Cortex of kidney (tissue), 1 donor: ENCODE results near the gene TNK2.
"Not testable (repeated sequence)": the region's sequence is repeated elsewhere in the genome, so short reads cannot be mapped to it uniquely, and the experiment has no call there.

Experiments
- DNase-seq: peaks from one replicate; lab custom pipeline; 2025; lab: John Stamatoyannopoulos, UW

Gene TNK2

DNA sequence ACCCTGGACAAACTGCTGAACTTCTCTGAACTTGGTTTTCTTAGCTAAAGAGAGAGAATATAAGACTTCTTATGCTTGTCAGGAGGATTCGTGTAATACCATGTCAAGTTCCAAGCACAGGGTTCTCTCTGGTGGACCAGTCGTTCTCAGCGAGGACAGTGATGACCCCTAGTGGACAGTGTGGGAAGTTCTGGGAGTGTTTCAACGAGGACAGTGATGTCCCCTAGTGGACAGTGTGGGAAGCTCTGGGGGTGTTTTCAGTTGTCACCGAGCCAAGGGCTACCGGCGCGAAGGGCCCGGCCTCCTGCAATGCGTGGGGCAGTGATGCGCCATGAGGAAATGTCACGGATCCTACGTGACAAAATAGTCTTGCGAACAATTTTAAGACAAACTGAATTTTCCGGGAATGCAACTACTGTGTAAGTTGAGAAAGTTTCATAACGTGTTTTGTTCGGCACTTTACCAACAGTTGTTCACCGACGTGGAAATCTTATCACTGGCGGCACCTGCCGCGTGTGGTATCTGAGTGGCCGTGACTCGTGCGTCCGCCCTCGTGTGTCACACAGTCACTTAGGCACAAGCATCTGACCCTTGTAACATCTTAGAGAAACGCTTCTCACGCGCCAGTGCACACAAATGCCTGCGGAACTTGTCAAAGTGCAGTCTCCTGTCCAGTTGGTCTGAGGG, 57.4 kb downstream of the TNK2 start:
- no peak for DNase-seq

DNA sequence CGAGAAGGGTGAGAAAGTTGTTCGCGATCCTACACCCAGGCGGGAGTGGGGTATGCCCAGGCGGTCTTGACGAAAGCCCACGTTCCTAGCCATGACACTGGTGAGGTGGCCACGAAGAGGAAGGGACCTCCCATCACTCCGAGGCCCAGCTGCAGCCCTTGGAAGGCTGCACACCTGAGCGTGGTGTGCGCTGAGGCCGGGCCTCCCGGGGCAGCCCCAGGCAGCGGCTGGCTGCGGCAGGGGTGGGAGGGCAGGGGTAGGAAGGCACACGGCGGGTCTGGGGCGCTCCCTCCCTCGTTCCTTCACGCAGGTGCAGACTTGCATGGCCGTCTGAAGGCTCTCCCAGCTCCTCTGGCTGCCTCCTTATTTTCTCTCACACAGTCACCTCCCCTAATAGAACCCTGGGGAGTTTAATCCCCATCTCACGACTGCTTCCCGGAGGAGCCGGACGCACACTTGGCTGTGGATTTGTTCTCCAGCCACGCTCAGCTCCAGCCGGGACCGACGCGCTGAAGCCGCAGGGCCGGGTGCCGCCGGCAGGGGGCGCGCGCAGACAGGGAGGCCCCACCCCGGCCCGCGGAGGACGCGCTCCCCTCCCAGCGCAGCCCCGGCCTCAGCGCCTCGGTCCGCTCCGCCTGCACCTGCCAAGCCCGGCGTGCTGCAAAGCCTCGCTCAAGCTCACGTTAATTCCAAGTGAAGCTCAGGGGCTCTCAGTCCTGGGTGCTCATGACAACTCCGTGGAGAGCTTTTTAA, 58.9 kb downstream of the TNK2 start:
- no peak for DNase-seq

DNA sequence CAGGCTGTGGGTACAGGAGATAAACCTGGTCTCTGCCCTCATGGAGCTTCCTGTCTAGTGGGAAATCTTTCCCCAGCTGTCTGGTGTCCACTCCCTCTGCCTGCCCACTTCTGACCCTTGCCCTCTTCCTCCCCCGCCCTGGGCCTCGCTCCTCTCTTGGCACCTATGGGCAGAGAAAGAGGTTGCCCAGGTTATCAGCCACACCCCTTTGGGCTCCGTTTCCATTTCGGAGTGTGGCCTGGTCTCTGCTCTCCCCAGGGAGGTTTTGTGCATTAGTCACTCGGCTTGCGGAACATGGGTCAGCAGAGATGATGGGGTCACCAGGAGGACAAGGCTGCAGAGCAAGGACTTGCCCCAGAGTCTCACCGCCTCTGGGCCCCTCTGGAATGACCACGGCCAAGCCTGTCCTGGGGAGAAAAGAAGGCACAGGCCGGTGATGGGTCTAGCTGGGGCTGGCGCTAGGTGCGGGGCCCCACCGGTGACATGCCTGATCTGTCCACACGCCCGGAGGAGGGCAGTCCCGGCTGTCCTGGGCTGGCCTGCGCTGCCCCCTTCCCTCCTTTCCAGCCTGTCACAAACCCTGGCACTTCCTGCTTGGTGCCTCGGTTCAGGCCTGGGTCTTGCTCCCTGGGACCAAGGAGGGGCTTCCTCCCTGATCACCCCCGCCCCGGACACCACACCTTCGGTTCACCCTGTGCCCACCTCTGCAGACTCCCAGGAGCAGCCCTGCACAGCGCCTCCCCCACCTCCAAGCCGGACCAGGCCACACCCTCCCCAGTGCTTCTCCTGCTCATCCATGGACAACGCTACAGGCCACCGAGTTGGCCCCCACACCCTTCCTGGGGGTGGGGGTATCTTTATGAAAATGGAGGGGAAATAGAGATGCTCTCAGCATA, 61.0 kb downstream of the TNK2 start:
- no peak for DNase-seq

DNA sequence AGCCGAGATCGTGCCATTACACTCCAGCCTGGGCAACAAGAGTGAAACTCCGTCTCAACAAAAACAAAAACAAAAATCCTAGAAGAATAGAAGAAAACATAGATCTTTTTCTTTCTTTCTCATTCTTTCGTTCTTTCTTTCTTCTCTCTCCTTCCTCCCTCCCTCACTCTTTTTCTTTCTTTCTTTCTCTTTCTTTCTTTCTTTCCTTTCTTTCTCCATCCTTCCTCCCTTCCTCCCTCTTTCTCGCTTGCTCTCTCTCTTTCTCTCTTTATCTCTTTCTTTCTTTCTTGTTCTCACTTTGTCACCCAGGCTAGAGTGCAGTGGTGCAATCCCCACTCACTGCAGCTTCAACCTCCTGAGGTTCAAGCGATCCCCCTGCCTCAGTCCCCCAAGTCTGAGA, 62.9 kb downstream of the TNK2 start:
- no peak for DNase-seq

DNA sequence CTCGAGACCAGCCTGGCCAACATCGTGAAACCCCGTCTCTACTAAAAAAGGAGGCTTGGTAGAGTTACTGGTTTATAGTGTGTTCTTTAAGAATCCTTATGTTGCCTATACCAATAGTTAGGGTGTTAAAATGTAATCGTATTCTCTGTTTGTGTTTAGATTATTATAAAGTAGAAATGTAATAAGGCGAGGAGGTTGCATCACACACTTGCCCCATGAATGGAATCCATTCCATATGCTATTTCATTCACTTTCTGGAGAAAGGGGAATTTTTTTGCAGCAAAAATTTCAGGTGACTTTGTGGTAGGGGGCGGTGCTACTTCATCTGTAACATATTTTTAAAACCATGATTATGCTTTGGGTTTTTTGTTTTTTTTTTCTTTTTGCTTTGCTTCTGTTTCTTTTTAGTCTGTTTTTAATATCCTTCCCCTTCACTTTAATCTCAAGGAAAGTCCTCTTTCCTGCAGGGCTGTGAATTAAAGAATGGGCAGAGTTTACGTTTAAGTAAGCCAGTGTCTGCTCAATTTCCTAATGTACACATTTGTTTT, 63.6 kb downstream of the TNK2 start:
- DNase-seq: no peak

DNA sequence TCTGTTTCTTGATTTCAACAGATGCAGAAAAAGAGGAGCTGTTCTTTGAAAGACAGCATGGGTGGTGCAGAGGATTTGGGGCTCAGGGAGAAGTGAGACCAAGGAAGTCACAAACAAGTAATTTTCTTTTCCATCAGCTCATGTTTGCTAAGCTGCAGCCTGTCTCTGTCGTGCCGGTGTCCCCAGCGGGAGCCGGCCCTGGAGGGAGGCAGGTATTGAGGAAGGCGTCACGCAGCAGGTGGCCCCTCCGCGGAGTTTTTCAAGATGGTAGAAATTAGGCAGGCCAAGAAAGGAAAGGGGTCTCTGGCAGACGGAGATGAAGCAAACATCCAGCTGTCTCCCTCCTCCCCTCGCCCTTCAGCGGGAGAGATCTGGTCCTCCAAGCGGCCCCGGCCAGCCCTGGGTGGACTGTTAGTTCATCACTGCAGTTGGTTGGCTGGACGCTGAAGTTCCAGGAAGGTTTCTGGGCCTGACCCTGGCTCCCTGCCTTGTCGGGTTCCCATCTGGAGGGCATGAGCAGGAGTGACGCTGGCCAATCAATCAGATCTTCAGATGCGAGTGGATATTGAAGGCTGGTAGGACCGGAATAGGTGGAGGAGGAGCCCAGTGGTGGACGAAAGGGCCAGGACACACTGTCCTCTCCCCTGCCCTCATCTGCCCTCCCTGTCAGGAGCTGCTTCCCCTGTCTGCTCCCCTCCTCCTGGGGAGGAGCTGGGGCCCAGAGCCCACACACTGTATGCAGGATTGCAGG, 68.9 kb downstream of the TNK2 start:
- no peak for DNase-seq

DNA sequence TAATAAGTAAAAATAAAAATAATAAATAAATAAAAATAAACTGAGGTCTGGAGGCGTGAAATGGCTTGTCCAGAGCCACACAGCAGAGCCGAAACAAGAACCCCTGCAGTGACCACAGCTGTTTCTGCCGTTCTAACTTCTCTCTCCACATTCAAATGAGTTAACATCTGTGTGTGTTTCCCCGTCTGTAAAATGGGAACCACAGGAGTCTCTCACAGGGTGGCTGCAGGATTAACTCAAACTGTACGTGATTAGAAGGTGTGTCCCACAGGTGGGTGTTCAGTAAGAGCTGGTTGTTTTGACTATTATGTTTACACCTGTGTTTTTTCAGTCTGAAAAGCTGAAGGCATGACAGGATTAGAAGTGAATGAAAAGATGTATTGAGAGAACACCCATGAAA, 69.6 kb downstream of the TNK2 start:
- no peak for DNase-seq

DNA sequence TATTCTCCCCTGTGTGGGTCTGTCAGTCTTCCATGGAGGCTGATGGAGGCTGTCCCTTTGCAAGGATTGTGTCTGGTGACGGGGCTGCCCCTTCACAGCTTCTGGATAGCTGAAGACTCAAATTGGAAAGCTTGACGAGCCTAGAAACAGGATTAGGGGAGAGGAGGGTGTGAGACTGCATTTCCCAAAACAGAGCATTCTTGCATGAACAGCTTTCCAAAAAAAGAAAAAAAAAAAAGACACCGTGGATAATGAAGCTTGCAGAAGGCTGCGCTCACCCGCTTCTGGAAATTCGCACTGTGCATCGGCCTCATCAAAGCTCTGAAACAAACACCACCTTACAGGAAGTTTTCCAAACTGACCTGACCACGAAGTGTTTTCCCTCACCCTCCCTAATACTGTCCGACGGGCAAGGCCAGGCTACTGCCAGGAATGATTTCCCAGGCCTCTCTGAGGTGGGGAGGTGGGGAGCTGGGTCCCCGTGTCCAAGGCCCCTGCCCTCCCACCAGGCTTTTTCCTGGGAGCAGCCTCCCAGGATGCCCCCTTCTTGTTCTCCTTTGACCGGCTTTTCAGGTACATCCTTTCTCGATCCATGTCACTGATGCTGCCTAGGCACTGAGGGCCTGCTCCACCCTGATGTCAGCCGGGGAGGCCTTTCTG, 71.7 kb downstream of the TNK2 start:
- DNase-seq: no peak

DNA sequence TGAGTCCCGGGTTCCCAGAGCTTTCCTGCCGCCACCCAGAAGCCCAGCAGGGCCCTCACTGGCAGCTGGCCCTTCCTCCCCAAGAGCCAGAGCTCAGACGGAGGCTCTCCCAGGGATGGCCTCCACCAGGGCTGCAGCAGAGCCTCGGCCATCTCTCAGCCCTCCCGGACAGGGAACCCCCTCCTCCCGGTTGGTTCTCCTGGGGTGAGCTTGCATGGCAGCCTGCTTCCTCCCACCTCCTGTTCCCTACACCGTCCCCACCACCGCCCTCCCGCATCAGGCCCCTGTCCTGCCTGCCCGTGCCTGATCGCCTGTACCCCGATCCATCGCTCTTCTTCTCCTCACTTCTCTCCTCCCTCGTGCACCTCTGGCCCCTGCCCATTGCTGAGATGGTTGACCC, 72.6 kb downstream of the TNK2 start:
- DNase-seq: no peak

DNA sequence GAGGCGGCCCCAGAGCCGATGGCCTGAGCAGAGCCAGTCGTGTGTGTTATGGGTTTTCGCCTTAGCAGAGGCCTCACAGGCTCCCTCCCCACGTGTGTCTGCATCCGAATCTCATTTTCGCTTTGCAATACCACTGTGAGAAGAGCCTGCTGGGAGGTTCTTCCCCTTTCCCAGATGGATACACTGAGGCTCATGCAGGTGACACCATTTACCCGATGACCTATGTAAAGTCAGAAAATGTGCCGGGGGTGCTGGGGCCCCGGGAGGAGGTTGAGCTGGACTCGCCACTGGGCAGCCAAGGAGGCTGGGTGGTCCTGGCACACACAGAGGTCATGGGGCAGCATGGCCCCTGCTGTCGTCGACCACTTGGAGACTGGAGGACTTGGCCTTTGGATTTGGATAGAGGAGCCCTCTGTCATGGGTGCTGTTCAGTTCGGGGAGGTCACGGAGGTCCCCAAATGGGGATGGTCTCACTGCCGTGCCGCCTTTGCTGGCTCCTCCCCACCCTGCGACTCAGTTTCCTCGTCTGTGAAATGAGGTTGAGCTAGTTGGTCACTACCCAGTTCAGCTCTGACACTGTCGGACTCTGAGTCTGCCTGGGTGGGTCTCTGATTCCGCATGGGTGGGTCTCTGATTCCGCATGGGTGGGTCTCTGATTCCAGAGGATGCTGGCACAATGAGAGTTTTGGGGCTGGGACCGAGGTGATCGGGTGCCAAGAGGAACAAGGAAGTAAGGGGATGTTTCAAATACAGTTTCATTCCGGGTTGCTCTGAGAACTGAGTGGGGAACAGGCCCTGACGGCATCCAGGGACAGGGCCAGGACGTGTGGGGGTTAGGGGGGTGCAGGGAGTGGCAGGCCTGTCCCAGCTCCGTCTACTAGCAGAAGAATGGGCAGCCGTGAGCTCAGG, 73.4 kb downstream of the TNK2 start:
- DNase-seq: no peak

DNA sequence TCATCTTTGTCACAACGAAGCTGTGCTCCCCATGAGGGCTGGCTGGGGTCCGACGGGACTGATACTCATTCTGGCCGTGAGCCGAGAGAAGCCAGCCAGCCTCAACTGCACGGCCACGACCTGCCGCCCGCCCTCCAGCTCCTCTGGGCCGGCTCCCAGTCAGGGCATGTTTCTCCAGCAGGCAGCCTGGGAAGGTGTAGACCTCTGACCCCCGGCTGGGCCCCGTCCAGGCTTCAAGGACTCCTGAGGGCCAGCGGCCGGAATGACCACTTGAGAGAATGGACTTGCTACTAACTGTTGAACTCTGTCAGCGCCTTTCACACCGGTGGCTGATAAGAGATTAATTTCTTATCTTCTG, 78.5 kb downstream of the TNK2 start:
- DNase-seq: no peak

DNA sequence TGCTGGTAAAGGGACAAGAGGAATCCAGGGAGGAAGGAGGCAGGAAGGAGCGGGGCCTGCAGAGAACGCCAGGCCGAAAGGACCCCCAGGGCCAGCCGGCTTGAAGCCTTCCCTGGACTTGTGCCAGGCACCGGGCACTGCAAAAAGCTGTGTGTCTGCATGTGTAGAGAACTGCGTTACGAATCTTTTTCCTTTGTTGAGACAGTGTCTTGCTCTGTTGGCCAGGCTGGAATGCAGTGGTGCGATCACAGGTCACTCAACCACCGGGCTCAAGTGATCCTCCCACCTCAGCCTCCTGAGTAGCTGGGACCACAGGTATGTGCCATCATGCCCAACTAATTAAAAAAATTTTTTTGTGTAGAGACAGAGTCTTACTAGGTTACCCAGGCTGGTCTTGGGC, 79.6 kb downstream of the TNK2 start:
- no peak for DNase-seq

DNA sequence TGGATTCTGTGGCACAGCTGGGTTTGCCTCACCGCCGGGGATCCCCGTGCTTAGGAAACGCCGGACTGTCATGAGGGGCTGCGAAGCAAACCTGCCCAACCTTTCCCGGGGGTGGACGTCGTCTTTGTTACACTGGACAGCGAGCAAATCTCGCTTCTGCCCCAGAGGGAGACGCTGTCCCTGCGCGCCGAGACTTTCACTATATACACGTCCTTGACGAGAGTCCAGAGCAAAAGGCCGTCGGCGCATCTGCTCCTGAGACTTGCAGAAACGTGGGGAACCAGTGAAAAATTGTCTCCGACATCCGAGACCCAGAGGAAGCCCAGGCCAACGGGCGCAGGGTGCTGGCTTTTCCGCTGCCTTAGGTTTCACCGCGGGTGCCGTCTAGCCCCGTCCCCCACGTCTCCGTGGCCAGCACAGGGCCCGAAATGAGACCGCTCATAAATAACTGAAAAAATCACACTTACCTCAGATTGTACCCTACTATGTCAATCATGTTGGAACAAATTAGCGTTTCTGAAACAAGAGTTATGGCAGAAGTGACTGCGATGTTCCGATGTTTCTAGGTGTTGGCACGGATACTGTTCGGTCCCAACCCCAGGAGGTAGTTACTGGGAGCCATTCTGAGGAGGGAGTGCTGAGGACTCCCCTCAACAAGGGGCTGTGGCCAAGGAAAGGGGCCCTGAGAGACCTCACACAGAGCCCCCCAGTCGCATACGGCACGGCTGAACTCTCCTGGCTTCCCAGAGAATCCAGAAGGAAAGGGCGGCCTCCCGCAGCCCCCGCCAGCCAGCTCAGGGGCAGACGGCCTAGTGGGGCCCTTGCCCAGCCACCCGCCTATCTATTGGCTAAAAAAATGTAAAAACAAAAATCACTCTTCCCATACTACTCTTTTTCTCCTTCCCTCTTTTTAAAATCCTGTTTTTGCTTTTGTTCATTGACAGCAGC, 82.2 kb downstream of the TNK2 start:
- no peak for DNase-seq

DNA sequence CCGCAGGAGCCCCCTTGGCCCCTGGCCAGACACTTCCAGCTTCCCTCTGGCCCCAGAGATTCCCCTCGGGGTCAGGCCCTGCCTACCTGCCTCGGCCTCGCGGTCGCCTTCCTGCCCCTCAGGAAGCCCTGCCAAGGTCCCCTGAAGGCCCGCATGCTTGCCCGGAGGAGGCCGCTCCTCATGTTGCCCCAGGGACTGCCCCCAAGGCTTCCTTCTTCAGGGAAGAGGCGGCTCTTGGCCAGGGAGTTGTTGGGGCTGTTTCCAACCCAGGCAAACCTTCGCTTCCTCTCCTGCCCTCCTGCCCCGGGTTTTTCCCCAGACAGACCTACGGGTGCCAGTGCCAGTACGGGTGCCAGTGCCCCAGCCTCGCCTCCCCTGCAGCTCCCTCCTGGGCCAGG, 83.2 kb downstream of the TNK2 start:
- DNase-seq: no peak

DNA sequence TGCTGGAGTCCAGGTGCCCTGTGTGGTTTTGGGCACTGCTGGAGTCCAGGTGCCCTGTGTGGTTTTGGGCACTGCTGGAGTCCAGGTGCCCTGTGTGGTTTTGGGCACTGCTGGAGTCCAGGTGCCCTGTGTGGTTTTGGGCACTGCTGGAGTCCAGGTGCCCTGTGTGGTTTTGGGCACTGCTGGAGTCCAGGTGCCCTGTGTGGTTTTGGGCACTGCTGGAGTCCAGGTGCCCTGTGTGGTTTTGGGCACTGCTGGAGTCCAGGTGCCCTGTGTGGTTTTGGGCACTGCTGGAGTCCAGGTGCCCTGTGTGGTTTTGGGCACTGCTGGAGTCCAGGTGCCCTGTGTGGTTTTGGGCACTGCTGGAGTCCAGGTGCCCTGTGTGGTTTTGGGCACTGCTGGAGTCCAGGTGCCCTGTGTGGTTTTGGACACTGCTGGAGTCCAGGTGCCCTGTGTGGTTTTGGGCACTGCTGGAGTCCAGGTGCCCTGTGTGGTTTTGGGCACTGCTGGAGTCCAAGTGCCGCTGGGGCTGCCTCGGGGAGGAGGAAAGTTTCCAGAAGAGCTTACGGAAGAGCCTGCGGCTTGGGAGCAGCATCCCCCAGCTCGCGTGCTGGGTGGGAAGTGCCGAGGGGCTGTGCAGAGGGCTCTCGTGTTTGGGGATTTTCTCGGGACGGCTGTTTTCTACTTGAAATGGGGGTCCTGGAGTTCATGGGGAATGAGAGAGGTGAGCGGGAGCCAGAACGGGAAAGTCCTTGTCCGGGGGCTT, 83.7 kb downstream of the TNK2 start:
- not testable (repeated sequence) for DNase-seq

DNA sequence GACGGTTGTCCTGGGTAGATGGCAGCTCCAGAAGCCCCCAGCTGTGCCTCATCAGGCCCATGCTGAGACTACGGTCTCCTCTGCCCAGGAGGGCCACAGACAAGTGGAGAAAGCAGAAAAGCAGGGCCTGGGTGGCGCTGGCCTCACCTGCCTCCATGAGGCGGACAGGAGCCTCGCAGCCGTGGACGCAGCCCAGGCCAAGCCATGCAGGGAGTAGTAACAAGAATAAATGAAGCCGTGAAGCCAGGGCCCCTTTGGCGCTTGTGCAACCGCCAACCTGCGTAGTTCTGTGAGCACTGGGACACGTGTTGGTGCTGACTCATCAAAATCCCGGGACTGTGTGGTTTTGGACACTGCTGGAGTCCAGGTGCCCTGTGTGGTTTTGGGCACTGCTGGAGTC, 84.4 kb downstream of the TNK2 start:
- DNase-seq: no peak

DNA sequence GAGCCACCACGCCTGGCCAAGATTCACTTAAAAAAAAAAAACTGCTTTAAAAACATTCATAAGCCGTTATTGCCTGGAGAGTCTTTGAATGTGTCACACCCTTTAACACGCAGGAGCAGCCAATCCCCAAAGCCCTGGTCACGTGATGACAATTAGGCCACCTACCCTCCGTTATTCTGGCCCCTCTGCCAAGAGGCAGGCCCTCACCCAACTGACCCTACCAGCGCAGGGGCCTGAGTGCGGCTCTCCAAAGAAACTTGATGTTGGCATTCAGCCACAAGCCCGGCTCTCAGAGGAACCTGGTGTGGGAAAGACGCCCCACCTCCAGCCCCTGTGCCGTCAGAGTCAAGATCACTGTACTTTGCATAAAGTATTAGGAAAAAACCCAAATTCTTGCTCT, 85.1 kb downstream of the TNK2 start:
- DNase-seq: no peak

DNA sequence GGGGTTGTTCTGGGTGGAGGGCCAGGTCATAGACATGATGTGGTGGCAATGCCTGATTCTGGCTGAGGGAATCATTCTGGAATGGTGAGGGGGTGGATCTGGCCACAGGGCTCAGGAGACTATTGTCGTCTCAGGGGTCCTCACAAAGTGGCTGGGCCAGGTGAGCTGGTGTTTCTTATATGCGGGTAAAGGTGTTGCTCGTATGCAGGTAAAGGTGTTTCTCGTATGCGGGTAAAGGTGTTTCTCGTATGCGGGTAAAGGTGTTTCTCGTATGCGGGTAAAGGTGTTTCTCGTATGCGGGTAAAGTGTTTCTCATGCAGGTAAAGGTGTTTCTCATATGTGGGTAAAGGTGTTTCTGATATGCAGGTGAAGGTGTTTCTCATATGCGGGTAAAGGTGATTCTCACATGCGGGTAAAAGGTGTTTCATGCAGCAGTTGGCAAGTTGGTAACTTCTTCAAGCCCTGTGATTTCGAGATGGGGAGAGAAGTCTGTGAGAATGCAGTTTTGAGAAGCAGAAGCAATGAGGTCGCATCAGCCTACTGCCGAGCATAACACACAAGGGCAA, 86.1 kb downstream of the TNK2 start:
- DNase-seq: no peak
